Measurements from ENCODE around the gene ABHD17A. TPM values are rescaled to one million over a fixed set of nuclear protein-coding genes. Genes with fewer than 3 reads are reported as not detected.

Gene ABHD17A
- polyA plus RNA-seq, 1 experiment = 30.8 TPM

- ChIA-PET CTCF (interaction anchor here (1.3 to 2.0 kb wide), 3 partner anchors 7 to 21 kb away, joined by 4 to 17 read pairs (median 12); no protein-coding TSS in a partner anchor), POLR2A (no interaction called here)
- H3K27ac ChIP-seq (ENCODE audit: low read depth, low read length) = peak overlapping the region; percentile 75
- no peak for DNase-seq (ENCODE audit: low read depth, low spot score)
- H3K4me3 ChIP-seq (ENCODE audit: low read depth, low read length) = peak overlapping the region; percentile 96
- H3K27me3 ChIP-seq (ENCODE audit: control insufficient read depth, insufficient read depth, low read length) = no peaks in the 10 kb centered on the region
- TF ChIP-seq CTCF (IDR thresholded peaks at IDR 0.05; ENCODE audit: low read depth, low read length) = no peak
- no peaks in the 10 kb centered on the region; the same call in 1 of the 2 replicates for H3K9me3 ChIP-seq (ENCODE audit: control insufficient read depth, insufficient read depth, low read length)
These were observed 38.0 kb downstream of the ABHD17A start for GRCh38 chr19:1847348-1847683.

GRCh38 chr19:1846517-1847204, 38.6 kb downstream of the ABHD17A start:
- Histone ChIP-seq H3K4me3 (ENCODE audit: low read depth, low read length) (peak overlapping the region; percentile 96), H3K27me3 (ENCODE audit: control insufficient read depth, insufficient read depth, low read length) (no peaks in the 10 kb centered on the region), H3K9me3 (ENCODE audit: control insufficient read depth, insufficient read depth, low read length) (no peaks in the 10 kb centered on the region; the same call in 1 of the 2 replicates), H3K27ac (ENCODE audit: low read depth, low read length) (no peak overlapping the region)
- DNase-seq (ENCODE audit: low read depth, low spot score) = no peak
- ChIA-PET CTCF (interaction anchor here (1.3 to 2.0 kb wide), 3 partner anchors 8 to 20 kb away, joined by 4 to 17 read pairs (median 12); no protein-coding TSS in a partner anchor), POLR2A (no interaction called here)
- no peak for TF ChIP-seq CTCF (IDR thresholded peaks at IDR 0.05; ENCODE audit: low read depth, low read length)

GRCh38 chr19:1845642-1846041, 39.7 kb downstream of the ABHD17A start:
- Histone ChIP-seq H3K27ac (ENCODE audit: low read depth, low read length) (no peak overlapping the region), H3K4me3 (ENCODE audit: low read depth, low read length) (no peak overlapping the region), H3K27me3 (ENCODE audit: control insufficient read depth, insufficient read depth, low read length) (no peaks in the 10 kb centered on the region), H3K9me3 (ENCODE audit: control insufficient read depth, insufficient read depth, low read length) (no peaks in the 10 kb centered on the region; the same call in 1 of the 2 replicates)
- POLR2A ChIA-PET = no interaction called here
- no peak for TF ChIP-seq CTCF (IDR thresholded peaks at IDR 0.05; ENCODE audit: low read depth, low read length)
- CTCF ChIA-PET = interaction anchor here (2.0 kb wide), 1 partner anchor 19 kb away, joined by 12 read pairs; no protein-coding TSS in a partner anchor
- no peak for DNase-seq (ENCODE audit: low read depth, low spot score)

- Histone ChIP-seq H3K27me3 (ENCODE audit: control insufficient read depth, insufficient read depth, low read length) (no peaks in the 10 kb centered on the region), H3K4me3 (ENCODE audit: low read depth, low read length) (no peak overlapping the region), H3K9me3 (ENCODE audit: control insufficient read depth, insufficient read depth, low read length) (no peaks in the 10 kb centered on the region; the same call in 1 of the 2 replicates), H3K27ac (ENCODE audit: low read depth, low read length) (no peak overlapping the region)
- DNase-seq (ENCODE audit: low read depth, low spot score) = no peak
- POLR2A ChIA-PET = no interaction called here
- no peak for TF ChIP-seq CTCF (IDR thresholded peaks at IDR 0.05; ENCODE audit: low read depth, low read length)
- CTCF ChIA-PET = no interaction called here
These were observed 40.2 kb downstream of the ABHD17A start for GRCh38 chr19:1845125-1845515.

GRCh38 chr19:1844513-1845124, 40.7 kb downstream of the ABHD17A start:
- Histone ChIP-seq H3K27me3 (ENCODE audit: control insufficient read depth, insufficient read depth, low read length) (no peaks in the 10 kb centered on the region), H3K27ac (ENCODE audit: low read depth, low read length) (no peak overlapping the region), H3K9me3 (ENCODE audit: control insufficient read depth, insufficient read depth, low read length) (no peaks in the 10 kb centered on the region; the same call in 1 of the 2 replicates), H3K4me3 (ENCODE audit: low read depth, low read length) (no peak overlapping the region)
- ChIA-PET CTCF (no interaction called here), POLR2A (no interaction called here)
- DNase-seq (ENCODE audit: low read depth, low spot score) = no peak
- no peak for TF ChIP-seq CTCF (IDR thresholded peaks at IDR 0.05; ENCODE audit: low read depth, low read length)

Data from AG04450 (cell line).